NCI-H2227 (cell line): ENCODE data around the gene MRM1.
A peak's percentile ranks its signal among the peaks of the same experiment; 100 is the strongest.

Source experiments
- DNase-seq: peaks from one replicate; lab custom pipeline; 2025; ENCODE audit not compliant: unreplicated experiment; lab: John Stamatoyannopoulos, UW

Gene MRM1

DNA sequence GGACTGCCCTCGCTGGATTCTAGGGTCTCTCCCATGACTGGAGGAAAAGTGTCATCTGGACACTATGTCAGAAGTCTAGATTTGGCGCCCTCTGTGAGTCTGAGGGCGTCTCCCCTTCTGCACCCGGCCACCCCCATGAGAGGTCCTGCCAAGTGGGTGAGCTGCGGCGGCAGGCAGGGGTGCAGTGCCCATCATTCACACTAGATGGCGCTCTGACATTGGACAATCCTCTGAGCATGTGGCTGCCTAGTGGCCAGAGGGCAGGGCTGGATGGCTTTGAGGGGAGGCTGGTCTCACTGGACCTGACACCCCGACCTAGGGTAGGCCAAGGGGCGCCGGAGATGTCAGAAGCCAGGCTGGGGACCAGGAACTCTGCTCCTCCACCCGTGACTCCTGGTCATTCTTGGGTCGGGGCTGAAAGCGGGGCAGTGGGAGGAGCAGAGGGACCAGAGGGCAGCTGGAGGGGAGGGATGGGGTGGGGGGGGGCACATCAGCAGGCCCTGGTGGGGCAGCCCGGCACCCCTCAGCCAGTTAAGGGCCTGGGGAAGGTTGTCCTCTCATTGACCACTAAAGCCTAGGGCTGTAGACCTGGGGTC, 28.0 kb downstream of the MRM1 start:
- peak; percentile 75 for DNase-seq

DNA sequence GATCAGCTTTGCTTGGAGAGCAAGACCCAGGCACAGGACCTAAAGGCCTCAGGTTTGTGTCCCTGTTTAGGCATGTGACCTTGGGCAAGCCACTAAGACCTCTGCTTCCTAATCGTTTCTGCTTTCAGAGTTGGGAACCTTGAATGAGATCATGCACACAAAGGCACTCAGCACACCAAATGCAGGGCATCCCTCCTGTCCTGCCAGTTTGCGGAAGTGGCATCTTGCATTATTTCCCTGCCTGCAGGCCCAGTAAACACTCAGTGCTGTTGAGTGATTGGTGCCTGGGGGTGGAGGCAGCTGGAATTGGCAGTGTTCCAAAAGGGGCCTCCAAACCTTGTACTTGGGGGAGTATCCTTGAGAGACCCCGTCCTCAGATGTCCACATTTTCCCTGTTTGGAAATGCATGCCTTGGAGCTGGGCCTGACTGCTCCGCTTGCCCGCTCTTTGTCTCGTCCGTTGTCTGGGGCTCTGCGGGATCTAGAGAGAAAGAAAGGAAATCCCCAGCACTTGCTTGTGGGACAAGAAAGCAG, 28.7 kb downstream of the MRM1 start:
- peak; percentile 44 for DNase-seq

DNA sequence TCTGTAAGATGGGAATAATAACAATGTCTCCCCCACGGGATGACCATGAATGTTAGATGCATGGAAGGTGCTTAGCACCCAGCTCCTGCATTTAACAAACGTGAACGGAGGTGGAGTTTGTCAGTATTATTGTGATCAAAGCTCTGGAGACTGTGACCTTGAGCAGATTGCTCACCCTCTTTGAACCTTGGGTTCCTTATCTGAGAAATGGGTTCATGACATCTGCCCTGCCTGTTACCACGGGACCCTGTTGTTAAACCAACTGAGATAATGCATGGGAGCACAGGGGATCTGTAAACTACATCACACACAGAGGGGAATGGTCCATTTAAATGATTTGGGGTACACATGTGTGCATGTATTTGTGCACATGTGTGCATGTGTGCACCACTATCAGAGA, 29.6 kb downstream of the MRM1 start:
- DNase-seq: no peak

GRCh38 chr17:36632916-36633771, 31.8 kb downstream of the MRM1 start:
- no peak for DNase-seq

- DNase-seq: no peak
Observed at GRCh38 chr17:36640346-36640745, 39.0 kb downstream of the MRM1 start.

DNA sequence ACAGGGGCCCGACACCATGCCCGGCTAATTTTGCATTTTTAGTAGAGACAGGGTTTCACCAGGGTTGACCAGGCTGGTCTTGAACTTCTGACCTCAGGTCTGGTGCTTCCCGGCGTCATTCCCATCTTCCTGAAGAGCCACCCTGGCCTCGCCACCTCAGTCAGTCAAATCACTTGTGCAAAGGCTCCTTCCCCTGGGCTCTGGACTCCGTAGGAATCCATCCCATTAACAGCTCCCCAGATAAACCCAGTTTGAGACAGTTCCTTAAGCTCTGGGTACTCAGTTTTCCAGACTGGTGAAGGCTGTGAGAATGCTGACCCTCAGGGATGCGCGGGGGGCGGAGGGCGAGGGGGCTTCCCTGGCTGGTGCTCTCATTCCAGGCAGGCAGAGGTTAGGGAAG, 39.5 kb downstream of the MRM1 start:
- DNase-seq: no peak

DNA sequence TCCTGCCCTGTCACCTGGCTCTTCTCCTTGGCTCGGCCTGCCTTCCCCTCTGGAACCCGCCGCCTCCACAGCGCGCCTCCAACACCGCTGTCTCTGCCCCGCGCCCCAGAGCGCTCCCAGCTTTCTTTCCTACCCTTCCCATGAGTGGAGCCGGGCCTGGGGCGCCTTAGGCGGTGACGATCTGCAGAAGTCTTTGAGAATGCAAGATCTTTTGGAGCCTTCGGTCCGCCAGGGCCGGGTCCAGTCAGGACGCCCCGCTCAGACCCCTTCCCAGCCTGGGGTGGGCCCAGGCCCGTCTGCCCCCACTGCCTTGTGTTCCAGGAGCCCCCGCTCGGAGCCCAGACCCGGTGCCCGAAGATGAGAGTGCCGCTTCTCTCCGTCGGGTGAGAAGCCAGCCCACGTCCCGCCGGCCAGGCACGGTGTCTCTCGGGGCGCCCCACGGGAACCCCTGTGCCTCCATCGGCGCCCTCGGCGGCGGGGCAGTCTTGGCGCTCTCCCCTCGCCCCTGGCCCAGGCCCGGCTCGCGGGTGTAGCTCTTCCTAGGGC, 40.0 kb downstream of the MRM1 start:
- no peak for DNase-seq

DNA sequence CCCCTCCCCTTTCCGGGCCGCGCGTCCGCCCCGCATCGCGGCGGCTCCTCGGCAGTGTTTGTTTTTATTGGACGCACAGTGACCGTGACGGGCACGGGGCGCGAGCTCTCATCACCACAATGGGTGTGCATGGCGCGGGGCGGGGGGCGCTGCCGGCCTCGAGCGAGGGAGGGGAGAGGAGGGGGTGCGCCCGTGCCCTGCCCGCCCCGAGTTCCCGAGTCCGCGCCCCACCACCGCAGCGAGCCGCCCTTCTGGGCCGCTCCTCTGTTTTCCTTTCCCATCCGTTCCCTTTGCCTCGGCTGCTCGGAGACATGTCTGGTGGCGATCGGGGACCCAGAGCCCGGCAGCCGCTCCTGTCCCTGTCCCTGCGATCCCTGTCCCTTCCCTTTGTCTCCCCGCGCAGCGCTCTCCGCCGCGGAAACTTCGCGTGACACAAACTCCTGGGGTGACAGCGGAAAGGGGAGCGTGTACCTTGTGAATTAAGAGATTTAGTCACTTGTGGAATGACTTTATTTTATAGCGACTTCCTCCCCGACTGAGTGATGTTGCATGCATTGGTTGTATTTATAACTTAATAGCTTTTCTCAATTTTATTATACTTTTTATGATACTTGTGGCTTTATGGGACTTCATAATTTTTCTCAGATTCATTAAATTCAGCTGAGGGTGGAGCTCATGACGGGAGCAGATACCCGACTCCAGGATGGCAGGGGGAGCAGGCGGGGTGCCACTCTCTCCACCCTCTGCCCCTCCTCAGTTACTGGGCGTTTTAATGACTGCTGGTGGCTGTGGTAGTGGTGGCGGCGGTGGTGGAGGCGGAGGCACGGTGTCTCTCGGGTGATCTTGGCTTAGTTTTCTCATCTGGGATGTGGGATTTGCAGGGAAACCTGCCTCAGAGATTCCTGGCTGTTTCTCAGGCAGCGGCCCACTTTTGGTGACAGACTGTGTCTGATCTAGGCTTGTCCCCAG, 40.8 kb downstream of the MRM1 start:
- no peak for DNase-seq

GRCh38 chr17:36643086-36643685, 41.8 kb downstream of the MRM1 start:
- DNase-seq: no peak

- DNase-seq: peak; percentile 54
Observed at GRCh38 chr17:36645422-36645821, 44.0 kb downstream of the MRM1 start.

GRCh38 chr17:36647636-36648035, 46.3 kb downstream of the MRM1 start:
- peak; percentile 25 for DNase-seq

GRCh38 chr17:36650096-36650775, 48.9 kb downstream of the MRM1 start:
- no peak for DNase-seq

DNA sequence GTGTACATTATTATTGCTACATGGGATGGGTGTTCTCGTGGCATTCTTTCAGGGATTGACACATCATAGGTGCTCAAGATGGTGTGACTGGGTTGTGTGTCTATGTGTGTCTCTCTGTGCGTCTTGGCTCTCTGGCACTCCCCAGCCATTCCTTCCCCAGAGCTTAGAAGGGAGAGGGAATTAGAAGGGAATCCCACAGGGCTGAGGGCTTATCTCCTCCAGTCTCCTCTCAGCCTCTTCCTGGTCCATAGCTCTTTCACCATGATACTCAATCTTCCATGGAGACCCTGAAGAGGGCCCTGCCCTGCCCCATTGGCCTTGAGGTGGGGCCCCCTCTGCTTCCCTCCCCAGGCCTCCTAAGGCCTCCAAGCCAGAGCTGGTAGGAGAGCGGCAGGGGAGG, 52.0 kb downstream of the MRM1 start:
- DNase-seq: no peak

- DNase-seq: peak; percentile 9
Observed at GRCh38 chr17:36653856-36654255, 52.5 kb downstream of the MRM1 start.

GRCh38 chr17:36655726-36656125, 54.3 kb downstream of the MRM1 start:
- DNase-seq: no peak

GRCh38 chr17:36657390-36657762, 56.0 kb downstream of the MRM1 start:
- peak; percentile 25 for DNase-seq

DNA sequence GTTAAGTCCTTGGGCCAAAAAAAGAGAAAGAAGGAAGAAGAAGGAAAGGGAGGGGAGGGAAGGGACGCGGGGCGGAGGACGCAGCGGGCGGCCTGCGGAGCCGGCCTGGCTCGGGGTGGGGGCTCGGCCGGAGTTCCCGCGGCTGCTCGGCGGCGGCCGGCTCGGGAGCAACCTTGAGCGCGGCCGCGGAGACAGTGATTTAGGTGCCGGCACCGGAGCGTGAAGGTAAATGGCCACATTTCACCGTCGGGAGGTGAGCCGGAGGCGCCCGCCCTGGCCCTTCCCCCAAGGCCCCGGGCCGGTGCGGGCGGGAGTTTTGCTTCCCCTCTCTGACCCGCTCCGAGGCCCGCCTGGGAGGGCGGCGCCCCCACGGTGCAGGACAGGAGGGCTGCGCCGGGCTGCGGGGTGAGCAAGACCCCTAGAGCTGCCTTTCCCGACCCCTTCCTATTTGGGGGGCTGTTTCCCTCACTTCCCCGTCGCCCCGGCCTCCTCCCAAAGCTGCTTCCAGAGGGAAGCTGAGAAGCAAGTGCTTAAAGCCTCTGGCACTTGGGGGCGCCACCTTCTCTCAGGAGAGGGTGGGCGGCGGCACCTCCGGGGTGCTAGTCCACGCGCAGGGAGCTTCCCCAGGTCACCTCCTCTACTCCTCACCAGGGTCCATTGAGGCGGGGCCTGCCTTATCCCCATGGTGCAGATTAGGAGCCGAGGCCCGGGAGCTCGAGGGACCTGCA, 56.5 kb downstream of the MRM1 start:
- peak; percentile 36 for DNase-seq
